Measurements from ENCODE around the gene CCNG2. TPM values are rescaled to one million over a fixed set of nuclear protein-coding genes. Genes with fewer than 3 reads are reported as not detected.
A peak's percentile ranks its signal among the peaks of the same experiment; 100 is the strongest.

Gene CCNG2, protein sequence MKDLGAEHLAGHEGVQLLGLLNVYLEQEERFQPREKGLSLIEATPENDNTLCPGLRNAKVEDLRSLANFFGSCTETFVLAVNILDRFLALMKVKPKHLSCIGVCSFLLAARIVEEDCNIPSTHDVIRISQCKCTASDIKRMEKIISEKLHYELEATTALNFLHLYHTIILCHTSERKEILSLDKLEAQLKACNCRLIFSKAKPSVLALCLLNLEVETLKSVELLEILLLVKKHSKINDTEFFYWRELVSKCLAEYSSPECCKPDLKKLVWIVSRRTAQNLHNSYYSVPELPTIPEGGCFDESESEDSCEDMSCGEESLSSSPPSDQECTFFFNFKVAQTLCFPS
- total RNA-seq (2021): 44.2 and 58.1 TPM in 2 replicates
- Bru-seq, nascent RNA: percentile 82 among the genes with signal in this experiment
- BruChase-seq, experiment 1, labeled RNA remaining after a 2-hour chase: percentile 93 among the genes with signal in this experiment
- BruChase-seq, experiment 2, labeled RNA remaining after a 6-hour chase: percentile 88 among the genes with signal in this experiment
- long read RNA-seq, full-length matches to known transcripts: 40 of 53 reads
- long read RNA-seq, partial matches to known transcripts: 6 of 53 reads
- long read RNA-seq, other reads (novel, unspliced or antisense): 7 of 53 reads

DNA sequence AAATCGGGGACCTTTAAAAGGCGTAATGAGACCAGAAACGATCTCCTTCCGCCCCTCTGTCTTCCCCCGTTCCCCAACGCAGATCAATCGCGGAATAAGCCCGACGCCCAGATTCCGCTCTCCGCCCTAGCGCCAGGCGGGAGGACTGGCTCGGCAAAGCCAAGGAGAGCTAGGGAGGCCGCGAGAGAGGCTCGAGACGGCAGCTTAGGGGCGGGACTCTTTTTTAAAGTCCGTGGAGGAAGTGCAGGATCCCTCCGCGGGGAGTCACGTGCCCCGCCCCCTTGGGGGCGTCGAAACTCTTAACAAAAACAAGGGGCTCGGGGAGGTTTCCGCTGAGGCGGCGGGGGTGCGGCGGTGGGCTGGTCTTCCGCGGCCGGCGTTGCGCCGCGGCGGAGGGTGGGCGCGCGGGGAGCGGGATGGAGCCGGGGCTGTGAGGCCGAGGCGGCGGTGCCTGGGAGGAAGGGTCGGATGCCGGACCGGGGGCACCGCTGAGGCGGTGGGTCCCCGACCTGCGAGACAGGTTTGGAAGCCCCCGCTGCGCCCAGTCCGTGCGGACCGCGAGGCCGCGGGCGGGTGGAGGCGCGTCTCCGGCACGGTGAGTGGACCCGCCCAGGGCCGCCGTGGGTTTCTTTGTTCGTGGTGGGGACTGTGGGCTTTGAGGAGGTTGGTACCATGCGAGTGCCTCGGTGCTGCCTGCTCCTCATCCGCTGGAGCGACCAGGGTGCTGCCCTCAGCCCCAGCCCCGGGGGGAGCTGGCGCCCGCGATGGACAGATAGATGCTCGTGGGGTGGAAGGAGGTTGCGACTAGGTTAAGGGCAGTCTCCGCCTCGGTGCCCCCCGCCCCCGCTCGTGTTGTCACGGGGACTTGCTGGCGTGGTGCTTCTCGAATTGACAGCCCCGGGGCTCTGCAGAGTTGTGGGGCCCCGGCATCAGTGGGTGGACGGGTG lies at the start of gene CCNG2:
TSS of gene CCNG2 (plus strand) at position 296 of the 947 bp plus-strand sequence. CDS start 1,326 bp downstream, outside the sequence.
- Histone ChIP-seq H3K79me2 (ENCODE audit: low read depth) (peaks cover 27% of the 10 kb centered on the region), H3K9me3 (ENCODE audit: insufficient read depth, low read depth) (no peaks in the 10 kb centered on the region), H3K4me2 (peak within 1 kb of the TSS; percentile 97), H3K27me3 (ENCODE audit: insufficient read depth, low read depth) (no peaks in the 10 kb centered on the region), H3F3A (ENCODE audit: insufficient read depth, low read depth) (peaks cover 21% of the 10 kb centered on the region; the same call in 1 of the 2 replicates), H3K4me1 (replicated peaks; ENCODE audit: insufficient read depth) (peaks cover 44% of the 10 kb centered on the region), H4K20me1 (ENCODE audit: insufficient read depth) (no peaks in the 10 kb centered on the region), H3K4me3 (peak within 1 kb of the TSS; percentile 61), H3K9me2 (ENCODE audit: insufficient read depth) (no peaks in the 10 kb centered on the region), H3K27ac (peak within 1 kb of the TSS; percentile 76), H3K36me3 (ENCODE audit: low read depth) (peaks cover 11% of the 10 kb centered on the region), H2AFZ (peak within 1 kb of the TSS; percentile 77)
- intact Hi-C loops (cut with micrococcal nuclease; ENCODE audit: unreplicated experiment): loop anchor here (1.0 to 5.0 kb wide), 2 partner anchors 82 to 205 kb away; partner anchors contain the start of gene CCNI
- BruUV-seq (replicated peaks): no TSS peak
- ChIA-PET POLR2A (ENCODE audit: unreplicated experiment) (interaction anchor here (0.7 kb wide), 2 partner anchors 594 to 1372 kb away, joined by 4 to 6 read pairs; no protein-coding TSS in a partner anchor), CTCF (interaction anchor here (1.1 kb wide), 1 partner anchor 56 kb away, joined by 7 read pairs; no protein-coding TSS in a partner anchor)
- DNase-seq: peak in 1 of 2 experiments; percentile 80
- no peak for TF ChIP-seq EZH2 (IDR thresholded peaks at IDR 0.05; ENCODE audit: low read depth)
- TF ChIP-seq, protein P1, sequence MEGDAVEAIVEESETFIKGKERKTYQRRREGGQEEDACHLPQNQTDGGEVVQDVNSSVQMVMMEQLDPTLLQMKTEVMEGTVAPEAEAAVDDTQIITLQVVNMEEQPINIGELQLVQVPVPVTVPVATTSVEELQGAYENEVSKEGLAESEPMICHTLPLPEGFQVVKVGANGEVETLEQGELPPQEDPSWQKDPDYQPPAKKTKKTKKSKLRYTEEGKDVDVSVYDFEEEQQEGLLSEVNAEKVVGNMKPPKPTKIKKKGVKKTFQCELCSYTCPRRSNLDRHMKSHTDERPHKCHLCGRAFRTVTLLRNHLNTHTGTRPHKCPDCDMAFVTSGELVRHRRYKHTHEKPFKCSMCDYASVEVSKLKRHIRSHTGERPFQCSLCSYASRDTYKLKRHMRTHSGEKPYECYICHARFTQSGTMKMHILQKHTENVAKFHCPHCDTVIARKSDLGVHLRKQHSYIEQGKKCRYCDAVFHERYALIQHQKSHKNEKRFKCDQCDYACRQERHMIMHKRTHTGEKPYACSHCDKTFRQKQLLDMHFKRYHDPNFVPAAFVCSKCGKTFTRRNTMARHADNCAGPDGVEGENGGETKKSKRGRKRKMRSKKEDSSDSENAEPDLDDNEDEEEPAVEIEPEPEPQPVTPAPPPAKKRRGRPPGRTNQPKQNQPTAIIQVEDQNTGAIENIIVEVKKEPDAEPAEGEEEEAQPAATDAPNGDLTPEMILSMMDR (conservative IDR thresholded peaks at IDR 0.05): no peak

DNA sequence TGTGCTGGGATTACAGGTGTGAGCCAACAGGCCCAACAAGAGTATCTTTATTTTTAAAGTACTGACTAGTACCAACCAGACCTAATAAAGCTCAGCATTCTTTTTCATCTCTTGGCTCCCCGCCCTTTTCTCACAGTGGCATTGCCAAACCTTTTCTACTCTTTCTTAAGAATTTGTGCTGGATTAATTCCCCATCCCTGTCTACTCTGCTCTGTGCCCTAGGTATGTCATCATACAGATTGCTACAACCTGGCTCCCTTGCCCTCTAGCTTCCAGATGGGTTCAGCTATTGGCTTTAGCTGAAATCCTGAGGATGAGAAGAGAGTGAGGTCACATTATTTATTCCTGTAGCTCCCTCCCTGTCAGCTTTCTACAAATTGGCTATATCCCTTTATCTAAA lies 46.3 kb upstream of the CCNG2 start:
- Histone ChIP-seq H3K4me1 (replicated peaks; ENCODE audit: insufficient read depth) (no peaks in the 10 kb centered on the region), H3K36me3 (ENCODE audit: low read depth) (no peaks in the 10 kb centered on the region), H3K9me2 (ENCODE audit: insufficient read depth) (no peaks in the 10 kb centered on the region), H3K4me2 (no peak overlapping the region), H3F3A (ENCODE audit: insufficient read depth, low read depth) (no peaks in the 10 kb centered on the region), H3K79me2 (ENCODE audit: low read depth) (no peaks in the 10 kb centered on the region), H3K9me3 (ENCODE audit: insufficient read depth, low read depth) (no peaks in the 10 kb centered on the region), H2AFZ (no peak overlapping the region), H3K27me3 (ENCODE audit: insufficient read depth, low read depth) (no peaks in the 10 kb centered on the region), H3K4me3 (no peak overlapping the region), H3K27ac (no peak overlapping the region), H4K20me1 (ENCODE audit: insufficient read depth) (no peaks in the 10 kb centered on the region)
- DNase-seq: no peak
- TF ChIP-seq, protein P1 (conservative IDR thresholded peaks at IDR 0.05): no peak
- TF ChIP-seq EZH2 (IDR thresholded peaks at IDR 0.05; ENCODE audit: low read depth): no peak
- intact Hi-C loops (cut with micrococcal nuclease; ENCODE audit: unreplicated experiment): no loop called here
- BruUV-seq (replicated peaks): no TSS peak
- CTCF ChIA-PET: interaction anchor here (0.6 kb wide), 1 partner anchor 156 kb away, joined by 3 read pairs; no protein-coding TSS in a partner anchor
- POLR2A ChIA-PET (ENCODE audit: unreplicated experiment): no interaction called here

DNA sequence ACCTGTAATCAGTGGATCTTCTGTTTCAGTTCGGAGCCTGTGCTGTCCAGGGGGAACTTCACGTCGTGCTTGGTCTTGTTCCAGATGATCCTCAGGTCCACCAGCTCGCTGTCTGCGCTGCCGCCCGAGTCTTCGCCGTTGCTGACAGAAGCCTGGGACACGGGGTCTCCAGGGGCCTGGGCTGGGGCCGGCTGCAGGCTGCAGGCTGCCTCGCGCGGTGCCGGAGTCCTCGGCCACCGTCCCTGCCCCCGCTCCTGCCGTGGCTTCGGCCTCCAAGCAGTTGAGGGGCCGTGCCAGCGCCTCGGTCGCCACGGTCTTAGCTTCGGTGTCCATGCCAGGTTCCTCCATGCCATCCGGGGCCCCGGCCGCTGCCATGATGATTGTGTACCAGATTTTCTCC lies 43.9 kb upstream of the CCNG2 start:
- intact Hi-C loops (cut with micrococcal nuclease; ENCODE audit: unreplicated experiment): no loop called here
- Histone ChIP-seq H4K20me1 (ENCODE audit: insufficient read depth) (no peaks in the 10 kb centered on the region), H3K27me3 (ENCODE audit: insufficient read depth, low read depth) (no peaks in the 10 kb centered on the region), H3K4me2 (no peak overlapping the region), H3F3A (ENCODE audit: insufficient read depth, low read depth) (no peaks in the 10 kb centered on the region), H3K27ac (no peak overlapping the region), H2AFZ (no peak overlapping the region), H3K36me3 (ENCODE audit: low read depth) (no peaks in the 10 kb centered on the region), H3K9me3 (ENCODE audit: insufficient read depth, low read depth) (no peaks in the 10 kb centered on the region), H3K9me2 (ENCODE audit: insufficient read depth) (no peaks in the 10 kb centered on the region), H3K4me3 (no peak overlapping the region), H3K79me2 (ENCODE audit: low read depth) (no peaks in the 10 kb centered on the region), H3K4me1 (replicated peaks; ENCODE audit: insufficient read depth) (no peaks in the 10 kb centered on the region)
- BruUV-seq (replicated peaks): no TSS peak
- ChIA-PET CTCF (no interaction called here), POLR2A (ENCODE audit: unreplicated experiment) (no interaction called here)
- DNase-seq: no peak
- TF ChIP-seq, protein P1 (conservative IDR thresholded peaks at IDR 0.05): no peak
- TF ChIP-seq EZH2 (IDR thresholded peaks at IDR 0.05; ENCODE audit: low read depth): no peak

All from PC-9 (cell line).